Esophagus (tissue), 2 donors: ENCODE measurements around the gene SAP30BP. TPM values are rescaled to one million over a fixed set of nuclear protein-coding genes. Genes with fewer than 3 reads are reported as not detected.
A peak's percentile ranks its signal among the peaks of the same experiment; 100 is the strongest.

Source experiments
- H3K27ac ChIP-seq, 2 donors: one replicate each; pipeline ENCODE4 v1.5.1; 2013; ENCODE audit warnings: low read depth in 2 of 2, mild to moderate bottlenecking in 2 of 2, inconsistent platforms in 1 of 2, low read length in 1 of 2, moderate library complexity in 1 of 2
- H3K27me3 ChIP-seq, 2 donors: one replicate each; pipeline ENCODE4 v1.6.1; 2013; ENCODE audit warnings: low read length in 2 of 2, control low read depth in 1 of 2, mild to moderate bottlenecking in 1 of 2; ENCODE audit not compliant: insufficient read depth in 2 of 2, control insufficient read depth in 1 of 2
- H3K36me3 ChIP-seq, 2 donors: one replicate each; pipeline ENCODE4 v1.6.1; 2013; ENCODE audit warnings: low read length in 1 of 2; ENCODE audit not compliant: control insufficient read depth in 2 of 2, insufficient read depth in 2 of 2
- H3K4me1 ChIP-seq, 2 donors: one replicate each; pipeline ENCODE4 v1.6.1; 2013; ENCODE audit warnings: low read length in 1 of 2; ENCODE audit not compliant: control insufficient read depth in 2 of 2, insufficient read depth in 2 of 2
- H3K4me3 ChIP-seq, 2 donors: one replicate each; pipeline ENCODE4 v1.5.1; 2013; ENCODE audit warnings: low read length in 2 of 2, mild to moderate bottlenecking in 2 of 2, low read depth in 1 of 2, moderate library complexity in 1 of 2
- H3K9me3 ChIP-seq, 2 donors: one replicate each; pipeline ENCODE4 v1.6.1; 2013; ENCODE audit warnings: mild to moderate bottlenecking in 2 of 2, low read depth in 1 of 2, low read length in 1 of 2, moderate library complexity in 1 of 2; ENCODE audit not compliant: control insufficient read depth in 2 of 2, insufficient read depth in 1 of 2
- WGBS, 2 donors: extraction: QIAGEN DNeasy Blood & Tissue Kit; methylation state at CpG; one replicate each; pipeline ENCODE4 v1.1.7; 2013; 5-methylcytosine and 5-hydroxymethylcytosine counted together
- polyA plus RNA-seq, 2 donors: library from polyadenylated mRNA; stranded (reverse); fragments of 200-250 nt; gene quantifications; one replicate each; pipeline ENCODE4 v1.2.3, GENCODE V29; 2013
- donor health status: healthy with polysubstance abuse.
- donor health status: Bipolar disorder and iron deficiency.

The SAP30BP gene
- polyA plus RNA-seq, 2 donors, result 63.4 to 68.4 TPM

DNA sequence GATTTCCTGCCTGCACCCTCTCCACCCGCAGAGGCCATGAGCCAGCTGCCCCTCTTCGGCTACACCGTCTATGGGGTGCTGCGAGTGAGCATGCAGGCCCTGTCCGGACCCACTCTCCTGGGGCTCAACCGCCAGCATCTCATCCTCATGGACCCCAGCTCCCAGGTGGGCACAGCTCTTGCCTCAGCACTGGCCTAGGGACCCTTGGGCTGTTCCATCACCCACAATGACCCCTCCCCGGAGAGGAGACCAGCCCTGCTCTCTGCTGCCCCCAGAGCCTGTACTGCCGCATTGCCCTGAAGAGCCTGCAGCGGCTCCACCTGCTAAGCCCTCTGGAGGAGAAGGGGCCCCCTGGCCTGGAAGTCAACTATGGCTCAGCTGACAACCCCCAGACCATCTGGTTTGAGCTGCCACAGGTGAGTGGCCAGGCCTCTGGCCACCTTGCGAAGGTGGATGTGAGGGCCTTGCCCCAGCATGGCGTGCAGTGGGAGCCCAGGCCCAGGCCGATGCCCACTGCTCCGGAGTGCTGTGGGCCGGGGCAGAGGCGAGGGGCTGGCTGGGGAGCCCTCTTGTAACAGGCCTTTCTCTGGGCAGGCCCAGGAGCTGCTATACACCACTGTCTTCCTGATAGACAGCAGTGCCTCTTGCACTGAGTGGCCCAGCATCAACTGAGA is 41.2 kb upstream of the SAP30BP start:
- Histone ChIP-seq H3K36me3 (peaks cover 0 to 48% of the 10 kb centered on the region in 2 donors), H3K4me1 (no peaks in the 10 kb centered on the region), H3K27ac (no peak overlapping the region), H3K9me3 (no peaks in the 10 kb centered on the region), H3K27me3 (no peaks in the 10 kb centered on the region), H3K4me3 (no peak overlapping the region)
- WGBS, 2 donors, result 85 to 86% methylated on average over 15 of the region's 15 CpGs

DNA sequence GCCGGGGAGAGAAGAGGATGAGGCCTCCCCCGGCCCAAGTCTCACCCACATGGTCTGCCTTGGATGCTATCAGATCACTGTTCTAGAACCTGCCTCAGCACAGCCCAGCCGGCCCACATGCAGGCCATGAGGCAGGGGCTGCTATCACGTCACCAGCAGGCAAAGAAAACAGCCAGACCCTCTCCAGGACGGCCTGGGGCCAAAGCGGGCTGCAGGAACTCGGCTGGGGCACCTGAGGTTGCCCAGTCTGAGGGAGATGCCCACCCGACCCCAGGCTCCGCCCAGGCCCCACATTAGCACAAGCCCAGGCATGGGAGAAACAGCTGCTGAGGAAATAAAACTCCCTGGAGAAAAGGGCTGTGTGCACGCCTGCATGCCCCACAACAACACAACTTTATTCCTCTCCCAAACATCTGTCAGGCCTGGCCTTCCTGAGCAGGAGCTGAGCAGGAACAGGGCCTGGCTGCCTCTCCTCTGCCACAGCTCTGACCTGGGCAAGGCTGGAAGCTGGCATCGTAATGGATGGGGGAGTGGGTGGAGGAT is 40.6 kb upstream of the SAP30BP start:
- no peak overlapping the region for H3K27ac ChIP-seq
- no peaks in the 10 kb centered on the region for H3K27me3 ChIP-seq
- no peaks in the 10 kb centered on the region for H3K4me1 ChIP-seq
- H3K36me3 ChIP-seq, result peaks cover 0 to 50% of the 10 kb centered on the region in 2 donors
- 76 to 82% methylated on average over 11 of the region's 11 CpGs for WGBS, 2 donors
- no peak overlapping the region for H3K4me3 ChIP-seq
- H3K9me3 ChIP-seq, result no peaks in the 10 kb centered on the region

GRCh38 chr17:75627094-75627493 is 40.0 kb upstream of the SAP30BP start:
- 91 to 94% methylated on average over 10 of the region's 10 CpGs for WGBS, 2 donors
- H3K36me3 ChIP-seq, result peaks cover 0 to 50% of the 10 kb centered on the region in 2 donors

GRCh38 chr17:75628425-75628824 is 38.7 kb upstream of the SAP30BP start:
- no peak overlapping the region for H3K27ac ChIP-seq
- no peaks in the 10 kb centered on the region for H3K9me3 ChIP-seq
- WGBS, 2 donors, result 84 to 88% methylated on average over 6 of the region's 6 CpGs
- peaks cover 0 to 50% of the 10 kb centered on the region in 2 donors for H3K36me3 ChIP-seq
- H3K4me3 ChIP-seq, result no peak overlapping the region
- no peaks in the 10 kb centered on the region for H3K27me3 ChIP-seq
- peaks cover 4% of the 10 kb centered on the region in 2 donors for H3K4me1 ChIP-seq

More at GRCh38 chr17:75627094-75627493, 40.0 kb upstream of the SAP30BP start:
- Histone ChIP-seq H3K4me1 (no peaks in the 10 kb centered on the region), H3K27me3 (no peaks in the 10 kb centered on the region), H3K9me3 (no peaks in the 10 kb centered on the region), H3K27ac (no peak overlapping the region), H3K4me3 (no peak overlapping the region)

GRCh38 chr17:75629157-75629556 is 38.0 kb upstream of the SAP30BP start:
- peaks cover 6 to 11% of the 10 kb centered on the region in 2 donors for H3K4me1 ChIP-seq
- no peak overlapping the region for H3K27ac ChIP-seq
- 79 to 80% methylated on average over 14 of the region's 14 CpGs for WGBS, 2 donors
- no peaks in the 10 kb centered on the region for H3K9me3 ChIP-seq
- no peaks in the 10 kb centered on the region for H3K27me3 ChIP-seq
- H3K36me3 ChIP-seq, result peaks cover 0 to 50% of the 10 kb centered on the region in 2 donors
- no peak overlapping the region for H3K4me3 ChIP-seq

DNA sequence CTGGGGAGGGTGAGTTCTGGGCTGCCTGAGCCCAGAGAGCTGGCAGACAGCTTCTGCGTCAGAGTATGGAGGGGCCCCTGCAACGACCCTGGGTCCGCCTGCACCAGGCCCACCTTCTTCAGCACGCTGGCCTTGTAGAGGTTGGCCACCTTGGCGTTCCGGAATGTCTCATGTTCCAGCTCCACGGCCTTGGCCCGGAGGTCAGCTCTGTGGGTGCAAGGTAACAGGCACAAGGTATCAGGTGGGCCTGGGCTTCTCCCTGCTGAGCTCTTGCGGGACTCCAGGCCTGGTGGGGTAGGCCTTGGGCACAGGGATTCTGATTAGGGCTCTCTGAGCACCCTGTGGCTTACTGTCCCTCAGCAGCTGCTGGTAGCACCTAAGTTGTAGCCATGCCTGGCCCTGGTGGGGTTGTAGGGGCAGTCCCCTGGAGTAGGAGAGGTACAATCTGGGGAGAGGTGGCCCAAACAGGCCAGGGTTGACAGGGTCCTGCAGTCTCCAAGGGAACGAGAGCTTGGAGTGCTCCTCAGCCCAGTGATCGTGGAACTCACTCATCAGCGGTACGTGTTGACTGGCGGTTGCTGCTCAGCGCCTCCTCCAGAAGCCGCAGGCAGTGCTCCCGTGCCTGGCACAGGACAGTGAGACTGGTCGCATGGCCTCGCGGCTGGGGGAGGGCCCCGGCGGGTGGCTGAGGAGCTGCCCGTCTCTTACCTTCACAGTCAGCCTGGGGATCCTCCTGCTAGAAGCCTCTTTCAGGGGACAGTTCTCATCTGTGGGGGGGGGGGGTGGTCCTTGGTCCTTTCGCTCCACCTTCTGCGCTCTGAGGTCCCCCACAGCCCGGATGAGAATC is 36.8 kb upstream of the SAP30BP start:
- 85 to 90% methylated on average over 21 to 26 of the region's 26 CpGs for WGBS, 2 donors
- Histone ChIP-seq H3K9me3 (no peaks in the 10 kb centered on the region), H3K27me3 (no peaks in the 10 kb centered on the region), H3K4me3 (no peak overlapping the region), H3K36me3 (peaks cover 0 to 42% of the 10 kb centered on the region in 2 donors), H3K27ac (no peak overlapping the region), H3K4me1 (peaks cover 10 to 13% of the 10 kb centered on the region in 2 donors)

DNA sequence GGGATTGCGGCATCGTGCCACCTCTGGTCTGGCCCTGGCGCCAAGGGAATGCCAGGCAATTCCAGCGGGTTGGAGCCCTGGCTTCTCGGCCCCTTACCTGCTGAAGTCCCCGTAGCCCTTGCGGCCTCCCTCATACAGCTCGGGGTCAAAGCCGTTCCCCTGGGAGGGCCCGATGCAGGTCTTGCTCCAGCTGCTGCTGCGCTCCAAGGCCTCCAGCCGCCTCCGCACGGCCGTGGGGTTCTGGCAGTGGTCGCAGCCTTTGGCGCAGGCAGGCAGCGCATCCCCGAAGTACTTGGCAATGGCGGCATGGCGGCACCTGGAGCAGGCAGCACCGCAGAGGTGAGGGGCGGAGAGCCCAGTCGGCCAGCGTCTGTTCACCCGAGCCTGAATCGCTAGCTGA is 35.8 kb upstream of the SAP30BP start:
- Histone ChIP-seq H3K27me3 (no peaks in the 10 kb centered on the region), H3K36me3 (peaks cover 0 to 33% of the 10 kb centered on the region in 2 donors), H3K4me1 (peaks cover 10 to 13% of the 10 kb centered on the region in 2 donors), H3K4me3 (no peak overlapping the region), H3K9me3 (no peaks in the 10 kb centered on the region), H3K27ac (no peak overlapping the region)
- 91 to 93% methylated on average over 26 to 27 of the region's 27 CpGs for WGBS, 2 donors

- no peaks in the 10 kb centered on the region for H3K27me3 ChIP-seq
- H3K27ac ChIP-seq, result peak overlapping the region in 1 of 2 donors; percentile 34
- H3K36me3 ChIP-seq, result peaks cover 0 to 26% of the 10 kb centered on the region in 2 donors
- H3K9me3 ChIP-seq, result no peaks in the 10 kb centered on the region
- H3K4me1 ChIP-seq, result peaks cover 10 to 13% of the 10 kb centered on the region in 2 donors
- H3K4me3 ChIP-seq, result no peak overlapping the region
- 73 to 76% methylated on average over 12 of the region's 12 CpGs for WGBS, 2 donors
Observed at GRCh38 chr17:75632428-75632827, 34.7 kb upstream of the SAP30BP start.

DNA sequence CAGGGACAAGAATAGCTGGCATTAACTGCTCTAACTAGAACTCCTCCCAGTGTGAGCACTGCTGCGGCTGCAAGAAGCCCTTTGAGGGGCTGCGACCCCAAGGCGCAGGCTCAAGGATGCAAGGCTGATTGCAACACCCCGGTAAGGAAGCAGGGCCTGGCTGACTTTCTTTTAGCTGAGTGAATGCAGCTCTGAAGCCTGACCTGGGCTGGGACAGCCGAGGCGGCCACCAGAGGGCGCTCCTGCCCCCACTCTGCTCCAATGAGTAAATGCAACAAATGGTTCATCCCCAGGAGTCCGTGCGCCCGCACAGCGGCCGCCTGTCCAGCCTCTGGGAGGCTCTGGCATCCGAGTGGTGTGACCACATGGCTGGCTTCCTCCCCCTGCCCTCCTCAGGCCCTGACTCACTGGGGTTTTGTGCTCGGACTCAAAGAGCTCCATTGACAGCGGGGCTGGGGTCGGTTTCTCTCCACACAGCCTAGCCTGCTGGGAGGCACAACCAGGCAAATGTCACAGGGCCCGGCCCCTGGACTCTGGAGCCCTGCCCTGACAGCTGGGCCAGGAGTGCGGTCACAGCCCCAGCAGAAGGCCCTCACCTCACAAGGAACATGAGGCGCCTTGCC is 34.2 kb upstream of the SAP30BP start, which contains the start of gene SMIM5:
Gene SMIM5 (plus strand): TSS at position 572 of the 623 bp plus-strand sequence. CDS start 6,768 bp downstream, outside the sequence.
- Histone ChIP-seq H3K4me3 (peak within 1 kb of the TSS; percentile 7 to 24), H3K27ac (peak within 1 kb of the TSS; percentile 84 to 89), H3K27me3 (no peaks in the 10 kb centered on the region), H3K9me3 (no peaks in the 10 kb centered on the region), H3K4me1 (peaks cover 10 to 13% of the 10 kb centered on the region in 2 donors), H3K36me3 (peaks cover 0 to 23% of the 10 kb centered on the region in 2 donors)
- 13 to 16% methylated on average over 19 of the region's 19 CpGs for WGBS, 2 donors
